K562 (cell line): Measurements from ENCODE around the gene GSTA3. TPM values are rescaled to one million over a fixed set of nuclear protein-coding genes. Genes with fewer than 3 reads are reported as not detected.

Source experiments
- BHLHE40 ChIP-seq: IDR thresholded peaks from 2 replicates; pipeline ENCODE4 v1.6.1; 2011; ENCODE audit warnings: low read length, improper control_type of control experiment
- RBM25 ChIP-seq: fragments of 200-400 bp; formaldehyde crosslinking; IDR thresholded peaks from 2 replicates; pipeline ENCODE4 v1.6.1; 2018; ENCODE audit warnings: low read length, low read depth, moderate library complexity; ENCODE audit not compliant: severe bottlenecking
- RFX7 ChIP-seq: fragments of 250-450 bp; sonication (Bioruptor Pico); IDR thresholded peaks from 2 replicates; pipeline ENCODE4 v1.5.1; 2021; ENCODE audit warnings: mild to moderate bottlenecking
- RREB1 ChIP-seq: fragments of 250-450 bp; sonication (Bioruptor Pico); IDR thresholded peaks from 2 replicates; pipeline ENCODE4 v1.4.0; 2020
- SPI1 ChIP-seq: IDR thresholded peaks from 2 replicates; pipeline ENCODE4 v1.6.1; 2011; ENCODE audit warnings: low read depth, low read length, control low read depth, borderline replicate concordance
- polyA plus RNA-seq, 8 experiments: library from polyadenylated mRNA; depleted of rRNA in 4 of 8; stranded (reverse) in 5 of 8; unstranded in 3 of 8; fragments of >200 nt; fragmentation: Nextera tagmentation in 2 of 8; fragmentation: Illumina TruSeq in 1 of 8; extraction: Ambion mirVana in 2 of 8; extraction: Trizol in 1 of 8; gene quantifications; 2 replicates each; pipeline versions ENCODE4 v1.2.1 to v1.2.3, GENCODE V29; 2011 to 2014; ENCODE audit warnings: inconsistent platforms in 1 of 8, missing spikeins in 1 of 8
- total RNA-seq, 7 experiments: library from RNA; depleted of rRNA in 6 of 7; stranded (reverse); fragments of >200 nt in 6 of 7; fragmentation: Illumina TruSeq in 2 of 7; extraction: Trizol in 2 of 7; gene quantifications; 2 replicates each; pipeline versions ENCODE4 v1.2.1 to v1.2.3, GENCODE V29; 2011 to 2021; ENCODE audit warnings: low replicate concordance in 1 of 7

The GSTA3 gene
- total and polyA plus RNA-seq, 9 of the 15 experiments (the other 6 are each of a cell fraction or from before 2014, with no cell fraction given), result not detected

GRCh38 chr6:52881996-52882841 is 27.3 kb downstream of the GSTA3 start (continued):
- 0 out of 2 replicates have a peak, but pooled peaks have one; percentile 38 for TF ChIP-seq RREB1 (CRISPR knock-in tag)
- no peak for TF ChIP-seq BHLHE40
- peak; percentile 22 for TF ChIP-seq RBM25
- TF ChIP-seq SPI1, result no peak
- no peak for TF ChIP-seq RFX7
